Ishikawa (cell line): Measurements from ENCODE around the gene RAB1B.

Experiments used
- CEBPB ChIP-seq: IDR thresholded peaks from 2 replicates; pipeline ENCODE4 v1.6.1; 2012
- CREB1 ChIP-seq: IDR thresholded peaks from 2 replicates; pipeline ENCODE4 v1.6.1; 2012; ENCODE audit warnings: low read depth
- EGR1 ChIP-seq: IDR thresholded peaks from 2 replicates; pipeline ENCODE4 v1.6.1; 2012
- EP300 ChIP-seq: IDR thresholded peaks from 2 replicates; pipeline ENCODE4 v1.6.1; 2012; ENCODE audit warnings: borderline replicate concordance
- FOXM1 ChIP-seq: IDR thresholded peaks from 2 replicates; pipeline ENCODE4 v1.6.1; 2012; ENCODE audit warnings: low read depth, borderline replicate concordance
- MAX ChIP-seq: IDR thresholded peaks from 2 replicates; pipeline ENCODE4 v1.6.1; 2012
- NFIC ChIP-seq: IDR thresholded peaks from 2 replicates; pipeline ENCODE4 v1.6.1; 2012
- RAD21 ChIP-seq: IDR thresholded peaks from 2 replicates; pipeline ENCODE4 v1.6.1; 2012; ENCODE audit warnings: low read depth
- REST ChIP-seq: IDR thresholded peaks from 2 replicates; pipeline ENCODE4 v1.6.1; 2012; ENCODE audit warnings: low read depth, mild to moderate bottlenecking
- TAF1 ChIP-seq: IDR thresholded peaks from 2 replicates; pipeline ENCODE4 v1.6.1; 2012; ENCODE audit warnings: low read depth, mild to moderate bottlenecking
- TCF12 ChIP-seq: IDR thresholded peaks from 2 replicates; pipeline ENCODE4 v1.6.1; 2012; ENCODE audit warnings: low read depth
- TEAD4 ChIP-seq: IDR thresholded peaks from 2 replicates; pipeline ENCODE4 v1.6.1; 2012
- USF1 ChIP-seq: IDR thresholded peaks from 2 replicates; pipeline ENCODE4 v1.6.1; 2012
- YY1 ChIP-seq: IDR thresholded peaks from 2 replicates; pipeline ENCODE4 v1.6.1; 2012; ENCODE audit warnings: low read depth
- ZBTB7A ChIP-seq: IDR thresholded peaks from 2 replicates; pipeline ENCODE4 v1.6.1; 2012; ENCODE audit warnings: low read depth

RAB1B gene

GRCh38 chr11:66228521-66228920 is 39.9 kb upstream of the RAB1B start:
- TF ChIP-seq YY1 (no peak), TAF1 (no peak), EP300 (no peak), RAD21 (no peak), ZBTB7A (no peak), CEBPB (no peak), TEAD4 (no peak), USF1 (no peak), TCF12 (no peak), REST (no peak), CREB1 (no peak), FOXM1 (no peak), EGR1 (no peak), NFIC (no peak), MAX (no peak)

- TF ChIP-seq REST (no peak), RAD21 (no peak), FOXM1 (no peak), EP300 (no peak), ZBTB7A (no peak), YY1 (no peak), EGR1 (no peak), USF1 (no peak), TEAD4 (no peak), NFIC (no peak), TCF12 (no peak), CEBPB (no peak), MAX (no peak), CREB1 (no peak), TAF1 (no peak)
These were observed 38.3 kb upstream of the RAB1B start for GRCh38 chr11:66230156-66230555.

- TF ChIP-seq EP300: no peak
- TF ChIP-seq CREB1: no peak
- no peak for TF ChIP-seq TCF12
- TF ChIP-seq NFIC: no peak
- TF ChIP-seq REST: no peak
- TF ChIP-seq MAX: no peak
- TF ChIP-seq CEBPB: no peak
- no peak for TF ChIP-seq EGR1
- TF ChIP-seq USF1: no peak
- TF ChIP-seq TEAD4: no peak
- no peak for TF ChIP-seq YY1
- TF ChIP-seq ZBTB7A: no peak
- no peak for TF ChIP-seq FOXM1
- no peak for TF ChIP-seq RAD21
- no peak for TF ChIP-seq TAF1
These were observed 37.5 kb upstream of the RAB1B start for GRCh38 chr11:66230978-66231377.

- TF ChIP-seq REST (no peak), USF1 (no peak), TEAD4 (no peak), CREB1 (no peak), NFIC (no peak), TCF12 (no peak), EGR1 (no peak), ZBTB7A (no peak), EP300 (no peak), CEBPB (no peak), RAD21 (no peak)
These were observed 36.9 kb upstream of the RAB1B start for GRCh38 chr11:66231561-66231960.
